ENCODE results near the gene ANKLE2. TPM values are rescaled to one million over a fixed set of nuclear protein-coding genes. Genes with fewer than 3 reads are reported as not detected.
"Not testable (repeated sequence)": the region's sequence is repeated elsewhere in the genome, so short reads cannot be mapped to it uniquely, and the experiment has no call there.

Gene ANKLE2
- 10 to 100 TPM; 60.6 to 79.2 (median 79.0) TPM for polyA plus RNA-seq (ENCODE audit: insufficient read length in 3 of 3)
- long read RNA-seq, donor 1, full-length matches to known transcripts = 9 of 16 reads
- long read RNA-seq, donor 1, partial matches to known transcripts = 7 of 16 reads
- long read RNA-seq, donor 1, other reads (novel, unspliced or antisense) = 0 of 16 reads
- long read RNA-seq, donor 2, full-length matches to known transcripts = 10 of 10 reads
- long read RNA-seq, donor 2, partial matches to known transcripts = 0 of 10 reads
- long read RNA-seq, donor 2, other reads (novel, unspliced or antisense) = 0 of 10 reads
- long read RNA-seq, donor 3, full-length matches to known transcripts = 7 of 7 reads
- long read RNA-seq, donor 3, partial matches to known transcripts = 0 of 7 reads
- long read RNA-seq, donor 3, other reads (novel, unspliced or antisense) = 0 of 7 reads
- long read RNA-seq, donor 4, full-length matches to known transcripts = 8 of 24 reads
- long read RNA-seq, donor 4, partial matches to known transcripts = 16 of 24 reads
- long read RNA-seq, donor 4, other reads (novel, unspliced or antisense) = 0 of 24 reads
- long read RNA-seq, donor 5, full-length matches to known transcripts = 5 of 5 reads
- long read RNA-seq, donor 5, partial matches to known transcripts = 0 of 5 reads
- long read RNA-seq, donor 5, other reads (novel, unspliced or antisense) = 0 of 5 reads
- long read RNA-seq, donor 6, full-length matches to known transcripts = 19 of 38 reads
- long read RNA-seq, donor 6, partial matches to known transcripts = 19 of 38 reads
- long read RNA-seq, donor 6, other reads (novel, unspliced or antisense) = 0 of 38 reads
- long read RNA-seq, donor 7, full-length matches to known transcripts = 4 of 10 reads
- long read RNA-seq, donor 7, partial matches to known transcripts = 6 of 10 reads
- long read RNA-seq, donor 7, other reads (novel, unspliced or antisense) = 0 of 10 reads
- long read RNA-seq, donor 8, full-length matches to known transcripts = 3 of 3 reads
- long read RNA-seq, donor 8, partial matches to known transcripts = 0 of 3 reads
- long read RNA-seq, donor 8, other reads (novel, unspliced or antisense) = 0 of 3 reads
- long read RNA-seq, donor 9, full-length matches to known transcripts = 13 of 30 reads
- long read RNA-seq, donor 9, partial matches to known transcripts = 17 of 30 reads
- long read RNA-seq, donor 9, other reads (novel, unspliced or antisense) = 0 of 30 reads
- long read RNA-seq, donor 10, full-length matches to known transcripts = 5 of 10 reads
- long read RNA-seq, donor 10, partial matches to known transcripts = 5 of 10 reads
- long read RNA-seq, donor 10, other reads (novel, unspliced or antisense) = 0 of 10 reads
- long read RNA-seq, donor 11, full-length matches to known transcripts = 9 of 14 reads
- long read RNA-seq, donor 11, partial matches to known transcripts = 5 of 14 reads
- long read RNA-seq, donor 11, other reads (novel, unspliced or antisense) = 0 of 14 reads
- long read RNA-seq, donor 12, full-length matches to known transcripts = 8 of 34 reads
- long read RNA-seq, donor 12, partial matches to known transcripts = 26 of 34 reads
- long read RNA-seq, donor 12, other reads (novel, unspliced or antisense) = 0 of 34 reads
- long read RNA-seq, donor 13, full-length matches to known transcripts = 3 of 11 reads
- long read RNA-seq, donor 13, partial matches to known transcripts = 8 of 11 reads
- long read RNA-seq, donor 13, other reads (novel, unspliced or antisense) = 0 of 11 reads
- long read RNA-seq, donor 14 = 0 reads
- long read RNA-seq, donor 15, full-length matches to known transcripts = 15 of 27 reads
- long read RNA-seq, donor 15, partial matches to known transcripts = 12 of 27 reads
- long read RNA-seq, donor 15, other reads (novel, unspliced or antisense) = 0 of 27 reads
- long read RNA-seq, donor 16, full-length matches to known transcripts = 4 of 4 reads
- long read RNA-seq, donor 16, partial matches to known transcripts = 0 of 4 reads
- long read RNA-seq, donor 16, other reads (novel, unspliced or antisense) = 0 of 4 reads

DNA sequence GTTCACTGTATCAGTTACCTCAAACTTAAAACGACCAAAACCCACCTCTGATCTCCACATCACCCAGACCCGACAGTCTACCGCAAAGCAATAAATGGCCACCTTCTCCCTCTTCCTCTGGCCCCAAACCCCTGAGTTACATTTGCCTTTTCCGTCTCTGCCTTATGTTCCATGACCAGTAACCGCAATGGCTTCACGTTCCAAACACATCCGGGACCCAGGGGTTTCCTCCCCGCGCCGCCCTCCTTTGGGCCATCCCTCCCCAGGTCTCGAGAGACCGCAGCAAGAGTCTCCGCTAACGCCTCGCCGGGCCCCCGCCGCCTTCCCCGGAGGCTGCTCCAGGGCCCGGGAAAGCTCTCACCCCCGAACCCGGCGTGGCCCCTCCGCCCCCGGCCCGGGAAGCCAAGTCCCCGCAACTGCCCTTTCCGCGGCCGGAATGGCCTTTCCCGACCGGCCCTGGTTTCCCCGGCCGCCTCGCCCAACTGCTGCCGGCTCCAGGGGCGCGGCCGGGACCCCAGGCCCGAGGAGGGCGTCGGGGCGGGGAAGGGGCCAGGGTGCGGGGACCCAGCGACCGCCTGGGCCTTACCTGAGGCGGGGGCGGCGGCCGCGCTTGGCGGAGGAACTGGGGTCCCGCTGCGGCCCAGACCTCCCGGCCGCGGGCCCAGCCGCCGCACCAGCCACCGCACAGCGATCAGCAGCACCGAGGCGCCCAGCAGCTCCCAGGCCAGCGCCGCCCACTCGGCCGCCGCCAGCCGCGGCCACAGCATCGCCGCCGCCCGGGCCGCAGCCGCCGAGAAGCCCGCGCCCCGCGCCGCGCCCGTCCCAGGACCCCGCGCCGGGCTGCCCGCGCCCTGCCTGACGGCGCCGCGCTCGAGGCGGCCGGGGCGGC lies at the start of gene ANKLE2:
Gene ANKLE2 (minus strand): TSS at position 801 of the 889 bp plus-strand sequence. CDS start 34 bp downstream, at position 767.
- DNase-seq = no peak

DNA sequence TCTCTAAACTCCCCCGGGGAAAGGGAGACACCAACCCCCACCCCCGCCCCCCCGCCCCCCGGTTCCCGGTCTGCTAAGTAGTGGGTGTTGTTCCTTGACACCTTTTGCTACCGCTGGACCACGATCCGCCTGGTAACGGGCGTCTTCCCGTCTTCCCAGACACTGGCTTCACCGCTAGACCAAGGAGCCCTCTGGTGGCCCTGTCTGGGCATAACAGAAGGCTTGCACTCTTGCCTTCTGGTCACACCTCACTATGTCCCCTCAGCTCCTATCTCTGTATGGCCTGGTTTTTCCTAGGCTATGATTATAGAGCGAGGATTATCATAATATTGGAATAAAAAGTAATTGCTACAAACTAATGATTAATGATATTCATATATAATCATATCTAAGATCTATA lies 47.8 kb upstream of the ANKLE2 start:
- not testable (repeated sequence) for DNase-seq

GRCh38 chr12:132807295-132808092 lies 45.9 kb upstream of the ANKLE2 start:
- DNase-seq = no peak

DNA sequence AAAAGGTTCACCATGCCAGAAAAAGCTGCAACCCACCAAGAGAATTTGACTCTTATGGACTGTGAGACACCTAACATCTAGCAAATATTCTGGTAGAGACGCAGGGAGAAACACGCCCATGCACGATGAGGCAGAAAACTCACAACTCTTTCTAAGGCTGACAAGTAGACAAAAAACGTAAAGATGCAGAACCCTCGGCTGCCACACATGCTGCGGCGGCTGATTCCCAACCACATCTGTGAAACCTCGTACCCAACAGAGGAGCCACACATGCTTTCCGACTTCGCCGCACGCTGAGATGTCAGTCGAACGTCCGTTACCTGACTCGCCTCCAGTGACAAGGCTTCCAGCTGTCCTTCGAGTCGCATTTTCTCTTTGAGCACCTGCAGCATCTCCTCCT lies 45.2 kb upstream of the ANKLE2 start:
- DNase-seq = no peak

- no peak for DNase-seq
Observed at GRCh38 chr12:132804426-132804861, 42.8 kb upstream of the ANKLE2 start.

DNA sequence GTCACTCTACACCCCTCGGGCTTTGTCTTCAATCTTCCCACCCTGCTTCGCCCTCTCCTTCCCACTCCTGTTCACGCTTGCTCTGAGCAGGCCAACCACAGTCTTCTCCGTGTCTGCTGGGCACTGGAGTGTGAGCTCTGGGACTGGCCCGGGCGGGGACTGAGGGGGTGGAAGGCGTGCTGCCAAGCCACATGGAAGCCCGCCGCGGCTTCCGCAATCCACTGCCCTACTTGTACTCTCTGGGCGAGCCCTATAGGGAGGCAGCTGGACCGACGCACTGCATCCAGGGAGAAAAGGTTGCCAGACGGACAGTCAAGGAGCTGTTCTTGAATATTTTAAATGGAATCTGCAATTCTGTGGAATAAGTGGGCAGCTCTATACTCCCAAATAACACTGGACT lies 42.3 kb upstream of the ANKLE2 start:
- DNase-seq = no peak

DNA sequence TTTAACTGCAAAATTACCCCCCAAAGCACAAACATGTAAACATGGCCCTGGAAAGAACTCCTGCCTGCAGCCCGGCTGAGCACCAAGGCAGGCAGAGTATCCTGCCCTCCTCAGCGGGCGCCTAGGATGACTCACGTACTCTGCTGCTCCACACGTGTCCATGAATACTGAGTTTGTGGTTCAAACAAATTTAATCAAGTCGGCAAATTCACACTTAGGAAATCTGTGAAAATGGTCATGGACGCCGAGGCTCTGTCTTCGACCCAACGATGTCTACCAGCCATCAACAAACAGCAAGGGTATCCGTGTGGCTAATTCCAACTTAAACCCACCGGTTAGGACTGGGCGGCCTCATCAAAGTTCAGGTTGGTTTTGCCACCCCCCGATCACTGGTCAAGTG lies 41.5 kb upstream of the ANKLE2 start:
- DNase-seq = no peak

DNA sequence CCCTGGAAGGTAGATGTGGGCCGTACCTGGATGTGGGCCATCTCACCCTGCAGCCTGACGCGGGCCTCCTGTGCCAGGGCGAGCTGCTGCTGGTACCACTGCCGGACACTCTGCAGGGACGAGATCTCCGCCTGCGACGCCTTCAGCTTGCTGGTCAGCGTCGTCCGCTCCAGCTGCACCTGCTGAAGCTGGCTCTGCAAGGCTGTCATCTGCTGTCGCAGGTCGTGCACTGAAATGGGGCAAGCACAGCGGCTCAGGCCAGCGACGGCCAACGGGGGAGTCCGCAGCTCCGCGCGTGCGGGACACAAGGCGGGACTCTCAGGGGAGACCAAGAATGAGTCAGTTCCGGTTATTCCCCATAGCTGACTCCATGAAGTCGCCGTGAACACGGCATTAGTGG lies 40.1 kb upstream of the ANKLE2 start:
- no peak for DNase-seq

DNA sequence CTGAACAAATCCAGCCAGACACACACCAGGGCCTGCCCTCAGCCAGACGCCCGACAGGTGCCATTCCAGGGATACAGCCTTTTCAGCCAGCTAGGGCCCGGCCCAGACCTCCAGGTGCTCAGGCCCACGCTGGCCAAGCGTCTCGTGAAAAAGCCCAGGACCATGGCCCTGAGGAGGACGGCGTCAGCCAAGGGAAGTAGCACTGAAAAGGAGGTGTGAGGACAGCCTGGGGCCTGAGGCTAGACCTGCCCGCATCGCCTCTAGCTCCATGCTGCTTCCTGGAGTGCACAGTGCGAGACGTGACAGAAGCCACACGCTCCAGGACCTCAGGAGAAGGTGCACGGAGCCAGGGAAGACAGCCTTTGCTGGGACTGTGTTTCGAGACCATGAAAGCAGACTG lies 37.2 kb upstream of the ANKLE2 start:
- no peak for DNase-seq

GRCh38 chr12:132797820-132798570 lies 36.4 kb upstream of the ANKLE2 start:
- DNase-seq = no peak

DNA sequence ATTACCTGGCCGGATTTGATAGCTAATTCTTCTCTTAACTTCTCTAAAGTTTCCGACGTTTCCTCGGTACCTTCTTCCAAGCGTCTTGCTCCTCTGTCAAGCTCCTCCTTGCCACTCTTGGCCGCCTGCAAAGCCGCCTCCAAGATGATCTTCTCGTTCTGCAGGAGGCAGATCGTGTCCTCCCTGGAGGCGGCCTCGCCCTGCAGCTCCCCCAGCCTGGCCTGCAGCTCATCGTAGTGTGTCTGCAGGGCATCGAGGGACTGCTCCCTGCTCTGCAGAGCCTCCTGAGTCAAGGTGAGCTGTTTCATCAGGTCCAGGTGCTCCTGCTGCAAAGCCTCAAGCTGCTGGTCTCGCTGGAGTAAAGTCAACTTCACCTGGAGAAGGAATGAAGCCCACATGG lies 34.2 kb upstream of the ANKLE2 start:
- no peak for DNase-seq

- DNase-seq = not testable (repeated sequence)
Observed at GRCh38 chr12:132791940-132792339, 30.3 kb upstream of the ANKLE2 start.

DNA sequence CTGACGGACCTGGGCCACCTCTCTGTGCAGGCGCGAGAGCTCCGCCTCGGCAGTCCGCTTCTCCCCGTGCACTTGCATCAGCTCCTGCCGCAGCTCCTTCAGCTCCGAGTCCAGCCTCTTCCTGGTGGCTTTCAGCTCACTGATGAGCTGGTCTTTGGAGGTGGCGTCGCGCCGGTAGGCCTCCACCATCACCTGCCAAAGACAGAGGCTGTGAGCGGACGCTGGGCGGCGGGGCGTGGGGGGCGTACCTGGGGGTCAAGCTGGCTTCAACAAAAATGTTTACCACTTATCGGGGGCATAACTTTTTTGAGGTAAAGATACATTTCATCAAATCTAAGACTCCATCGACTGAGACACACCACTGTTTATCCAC lies 27.5 kb upstream of the ANKLE2 start:
- no peak for DNase-seq

GRCh38 chr12:132788375-132789098 lies 26.9 kb upstream of the ANKLE2 start:
- no peak for DNase-seq

DNA sequence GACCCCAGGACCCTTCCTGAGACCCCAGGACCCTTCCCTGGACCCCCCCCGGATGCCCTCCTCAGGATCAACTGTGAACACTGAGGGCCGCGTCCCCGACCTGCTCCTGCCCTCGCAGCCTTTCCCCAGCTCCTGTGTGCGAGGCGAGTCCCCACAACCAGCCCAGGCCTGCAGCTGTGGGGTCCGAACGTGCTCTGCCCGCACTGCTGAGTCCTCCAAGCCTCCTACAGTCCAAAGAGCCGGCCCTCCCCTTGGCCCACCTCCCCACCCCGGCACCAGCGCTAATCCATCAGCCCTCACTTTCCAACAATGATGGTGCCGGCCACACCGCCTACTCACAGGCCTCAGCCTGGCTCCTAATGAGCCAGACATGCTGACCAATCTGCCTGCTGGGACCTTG lies 26.2 kb upstream of the ANKLE2 start:
- DNase-seq = no peak

DNA sequence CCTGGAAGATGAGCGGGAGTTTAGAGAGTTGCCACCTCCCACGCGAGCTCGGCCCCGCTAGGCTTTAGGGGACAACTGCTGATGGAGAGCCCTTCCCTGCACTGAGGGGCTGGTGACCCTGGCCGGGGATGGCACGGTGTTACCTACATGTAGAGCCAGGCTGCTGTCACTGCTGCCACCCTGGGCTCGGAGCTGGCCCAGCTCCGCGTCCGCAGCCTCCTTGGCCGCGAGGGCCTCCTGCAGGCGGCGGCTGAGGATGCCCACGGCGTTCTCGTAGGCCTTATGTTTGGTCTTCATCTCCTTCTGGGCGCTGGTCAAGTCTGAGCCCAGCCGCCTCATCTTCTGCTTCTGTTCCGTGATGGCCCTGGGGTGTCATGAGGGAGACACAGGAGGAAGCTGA lies 24.6 kb upstream of the ANKLE2 start:
- no peak for DNase-seq

DNA sequence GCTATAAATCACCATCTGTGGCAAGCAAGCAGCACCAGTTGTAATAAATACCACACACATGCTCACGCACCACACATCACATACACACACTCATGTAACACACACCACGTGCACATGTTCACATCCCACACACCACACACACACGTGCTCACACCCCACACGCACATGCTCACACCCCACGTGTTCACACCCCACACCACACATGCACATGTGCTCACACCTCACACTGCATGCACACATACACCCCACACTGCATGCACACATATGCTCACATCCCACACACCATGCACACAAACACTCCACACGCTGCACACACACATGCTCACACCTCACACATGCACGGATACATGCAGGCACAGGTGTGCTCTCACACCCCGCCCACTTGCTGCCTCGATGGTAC lies 22.9 kb upstream of the ANKLE2 start:
- no peak for DNase-seq
